ENCODE data around the gene TTLL3. TPM values are rescaled to one million over a fixed set of nuclear protein-coding genes. Genes with fewer than 3 reads are reported as not detected.

TTLL3 gene
- total and polyA plus RNA-seq, 7 donors = 2.9 to 19.0 (median 6.4) TPM

GRCh38 chr3:9834520-9835380 is 24.7 kb downstream of the TTLL3 start:
- TF ChIP-seq CTCF (IDR thresholded peaks at IDR 0.05) = no peak
- H3K4me3 ChIP-seq = no peak overlapping the region
- no peaks in the 10 kb centered on the region for H3K9me3 ChIP-seq
- ATAC-seq (no peak), DNase-seq (no peak)
- intact Hi-C loops (cut with DNase I) = no loop called here
- no peaks in the 10 kb centered on the region for H3K4me1 ChIP-seq
- H3K27ac ChIP-seq = no peak overlapping the region
- peaks cover 4 to 80% of the 10 kb centered on the region in 2 donors for H3K36me3 ChIP-seq (ENCODE audit: insufficient read depth in 1 of 2, low read depth in 1 of 2)
- WGBS, 3 donors = 77 to 84% (median 79%) methylated on average over 18 of the region's 18 CpGs
- H3K27me3 ChIP-seq (ENCODE audit: insufficient read depth in 3 of 3, low read length in 2 of 3) = no peaks in the 10 kb centered on the region

- Histone ChIP-seq H3K4me3 (no peak overlapping the region), H3K27me3 (ENCODE audit: insufficient read depth in 3 of 3, low read length in 2 of 3) (no peaks in the 10 kb centered on the region), H3K4me1 (peaks cover 8% of the 10 kb centered on the region), H3K27ac (no peak overlapping the region), H3K9me3 (no peaks in the 10 kb centered on the region), H3K36me3 (ENCODE audit: insufficient read depth in 1 of 2, low read depth in 1 of 2) (peaks cover 4 to 88% of the 10 kb centered on the region in 2 donors)
- DNase-seq (no peak), ATAC-seq (no peak)
- 85 to 91% (median 88%) methylated on average over 12 of the region's 12 CpGs for WGBS, 3 donors
- TF ChIP-seq CTCF (IDR thresholded peaks at IDR 0.05) = no peak
- intact Hi-C loops (cut with DNase I) = no loop called here
Observed at GRCh38 chr3:9837701-9838582, 27.9 kb downstream of the TTLL3 start.

GRCh38 chr3:9838856-9839255 is 28.8 kb downstream of the TTLL3 start:
- no peak for DNase-seq
- Histone ChIP-seq H3K27me3 (ENCODE audit: insufficient read depth in 3 of 3, low read length in 2 of 3) (no peaks in the 10 kb centered on the region), H3K4me1 (peaks cover 9% of the 10 kb centered on the region), H3K9me3 (no peaks in the 10 kb centered on the region), H3K27ac (no peak overlapping the region), H3K4me3 (no peak overlapping the region), H3K36me3 (ENCODE audit: insufficient read depth in 1 of 2, low read depth in 1 of 2) (peaks cover 4 to 79% of the 10 kb centered on the region in 2 donors)
- no peak for TF ChIP-seq CTCF (IDR thresholded peaks at IDR 0.05)
- 72 to 83% (median 75%) methylated on average over 4 of the region's 4 CpGs for WGBS, 3 donors
- intact Hi-C loops (cut with DNase I) = no loop called here
- ATAC-seq = no peak

GRCh38 chr3:9841015-9841414 is 31.0 kb downstream of the TTLL3 start:
- H3K4me1 ChIP-seq = peaks cover 9% of the 10 kb centered on the region
- no peak for TF ChIP-seq CTCF (IDR thresholded peaks at IDR 0.05)
- H3K27ac ChIP-seq = no peak overlapping the region
- no peak for ATAC-seq
- 78 to 80% (median 79%) methylated on average over 8 of the region's 8 CpGs for WGBS, 3 donors
- no peaks in the 10 kb centered on the region for H3K27me3 ChIP-seq (ENCODE audit: insufficient read depth in 3 of 3, low read length in 2 of 3)
- no peak for DNase-seq
- H3K4me3 ChIP-seq = no peak overlapping the region
- peaks cover 0 to 59% of the 10 kb centered on the region in 2 donors for H3K36me3 ChIP-seq (ENCODE audit: insufficient read depth in 1 of 2, low read depth in 1 of 2)
- H3K9me3 ChIP-seq = no peaks in the 10 kb centered on the region
- intact Hi-C loops (cut with DNase I) = no loop called here
